CD4-positive, alpha-beta T cell treated with Interleukin-10 for 1 hour (primary cell): ENCODE data around the gene SFT2D3.

ENCODE experiments used
- DNase-seq: peaks from one replicate; pipeline ENCODE4 v3.0.0-alpha.2; 2020

Gene SFT2D3

DNA sequence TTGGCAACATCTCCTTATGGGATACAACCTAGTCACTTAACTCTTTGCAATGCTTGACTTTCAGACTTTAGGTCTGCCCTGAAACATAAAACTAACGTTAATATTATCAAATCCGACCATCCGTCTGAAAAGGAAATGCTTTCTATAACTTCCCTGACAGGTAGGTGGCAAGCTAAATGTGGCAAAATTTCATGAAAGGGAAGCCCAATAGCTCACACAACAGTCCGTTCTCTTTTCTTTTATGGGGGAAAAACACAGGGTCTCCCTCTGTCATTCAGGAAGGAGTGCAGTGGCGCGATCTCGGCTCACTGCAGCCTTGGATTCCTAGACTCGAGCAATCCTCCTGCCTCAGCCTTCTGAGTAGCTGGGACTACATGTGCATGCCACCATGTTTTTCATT is 52.9 kb downstream of the SFT2D3 start:
- no peak for DNase-seq
